HEK293T (cell line): ENCODE measurements around the gene GATAD2B.

Source experiments
- CTCF ChIA-PET: fragments of 350-600 bp; formaldehyde crosslinking; extraction: SDS; loops from one replicate; lab custom pipeline; 2021; ENCODE audit warnings: antibody characterized with exemption, inconsistent platforms; lab: Yijun Ruan, JAX
- POLR2A ChIA-PET: fragments of 350-600 bp; formaldehyde crosslinking; extraction: SDS; loops from one replicate; lab custom pipeline; 2020; ENCODE audit warnings: antibody characterized with exemption, inconsistent platforms; lab: Yijun Ruan, JAX
- DNase-seq: peaks from one replicate; pipeline ENCODE4 v3.0.0; 2012; ENCODE audit warnings: mixed read lengths; ENCODE audit errors: extremely low spot score
- ARNT ChIP-seq: fragments of 450-650 bp; IDR thresholded peaks from 2 replicates; pipeline ENCODE4 v1.6.1; 2017; ENCODE audit warnings: mild to moderate bottlenecking
- BHLHE40 ChIP-seq: fragments of 450-650 bp; IDR thresholded peaks from 2 replicates; pipeline ENCODE4 v1.6.1; 2016; ENCODE audit warnings: mild to moderate bottlenecking, moderate library complexity, borderline replicate concordance
- CTBP1 ChIP-seq: fragments of 450-650 bp; IDR thresholded peaks from 2 replicates; pipeline ENCODE4 v1.6.1; 2016; ENCODE audit warnings: borderline replicate concordance
- ELF4 ChIP-seq: fragments of 450-650 bp; IDR thresholded peaks from 2 replicates; pipeline ENCODE4 v1.6.1; 2017; ENCODE audit warnings: antibody characterized with exemption
- FOXA1 ChIP-seq: fragments of 450-650 bp; IDR thresholded peaks from 2 replicates; pipeline ENCODE4 v1.6.1; 2016; ENCODE audit warnings: mild to moderate bottlenecking
- FOXK2 ChIP-seq: fragments of 450-650 bp; IDR thresholded peaks from 2 replicates; pipeline ENCODE4 v1.6.1; 2016; ENCODE audit warnings: mild to moderate bottlenecking
- FOXM1 ChIP-seq: fragments of 450-650 bp; IDR thresholded peaks from 2 replicates; pipeline ENCODE4 v1.6.1; 2017; ENCODE audit warnings: mild to moderate bottlenecking, borderline replicate concordance
- HDGF ChIP-seq: fragments of 450-650 bp; IDR thresholded peaks from 2 replicates; pipeline ENCODE4 v1.6.1; 2017; ENCODE audit warnings: antibody characterized with exemption, borderline replicate concordance
- L3MBTL2 ChIP-seq: fragments of 450-650 bp; conservative IDR thresholded peaks from 2 replicates; pipeline ENCODE4 v1.6.1; 2016; ENCODE audit warnings: mild to moderate bottlenecking
- LEF1 ChIP-seq: fragments of 450-650 bp; IDR thresholded peaks from 2 replicates; pipeline ENCODE4 v1.6.1; 2017; ENCODE audit warnings: mild to moderate bottlenecking, borderline replicate concordance
- NFRKB ChIP-seq: fragments of 450-650 bp; IDR thresholded peaks from 2 replicates; pipeline ENCODE4 v1.6.1; 2016; ENCODE audit warnings: mild to moderate bottlenecking, moderate library complexity
- SP1 ChIP-seq: fragments of 450-650 bp; IDR thresholded peaks from 2 replicates; pipeline ENCODE4 v1.6.1; 2017
- SUZ12 ChIP-seq: fragments of 450-650 bp; IDR thresholded peaks from 2 replicates; pipeline ENCODE4 v1.6.1; 2016; ENCODE audit warnings: mild to moderate bottlenecking
- TARDBP ChIP-seq: fragments of 450-650 bp; IDR thresholded peaks from 2 replicates; pipeline ENCODE4 v1.6.1; 2016
- ZNF384 ChIP-seq: fragments of 450-650 bp; IDR thresholded peaks from 2 replicates; pipeline ENCODE4 v1.6.1; 2016
- TF ChIP-seq, protein P1 (sequence below): fragments of 450-650 bp; IDR thresholded peaks from 2 replicates; pipeline ENCODE4 v1.6.1; 2016

The GATAD2B gene

DNA sequence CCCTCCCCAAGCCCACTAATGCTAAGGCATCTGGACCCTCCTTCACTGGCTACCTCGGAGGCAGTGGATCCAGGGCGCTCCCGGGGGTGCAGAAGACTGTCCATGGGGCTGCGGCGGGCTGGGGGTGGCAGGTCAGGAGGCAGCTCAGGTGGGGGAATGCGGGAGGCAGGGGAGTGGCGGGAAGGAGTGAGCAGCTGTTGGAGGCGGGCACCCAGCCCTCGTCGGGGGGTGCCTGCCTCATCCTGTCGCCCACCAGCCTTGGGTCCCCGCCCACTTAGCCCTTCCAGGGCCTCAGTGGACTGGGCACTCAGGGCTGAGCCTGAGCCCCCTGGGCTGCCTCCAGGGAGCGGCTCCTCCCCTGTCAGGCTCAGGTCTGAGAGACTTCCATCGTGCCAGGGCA lies 10.7 kb upstream of the GATAD2B start:
- TF ChIP-seq SP1 (no peak), FOXK2 (no peak), SUZ12 (no peak), ZNF384 (no peak), NFRKB (no peak), LEF1 (no peak)
- POLR2A ChIA-PET = no interaction called here
- no peak for DNase-seq
- CTCF ChIA-PET = no interaction called here

DNA sequence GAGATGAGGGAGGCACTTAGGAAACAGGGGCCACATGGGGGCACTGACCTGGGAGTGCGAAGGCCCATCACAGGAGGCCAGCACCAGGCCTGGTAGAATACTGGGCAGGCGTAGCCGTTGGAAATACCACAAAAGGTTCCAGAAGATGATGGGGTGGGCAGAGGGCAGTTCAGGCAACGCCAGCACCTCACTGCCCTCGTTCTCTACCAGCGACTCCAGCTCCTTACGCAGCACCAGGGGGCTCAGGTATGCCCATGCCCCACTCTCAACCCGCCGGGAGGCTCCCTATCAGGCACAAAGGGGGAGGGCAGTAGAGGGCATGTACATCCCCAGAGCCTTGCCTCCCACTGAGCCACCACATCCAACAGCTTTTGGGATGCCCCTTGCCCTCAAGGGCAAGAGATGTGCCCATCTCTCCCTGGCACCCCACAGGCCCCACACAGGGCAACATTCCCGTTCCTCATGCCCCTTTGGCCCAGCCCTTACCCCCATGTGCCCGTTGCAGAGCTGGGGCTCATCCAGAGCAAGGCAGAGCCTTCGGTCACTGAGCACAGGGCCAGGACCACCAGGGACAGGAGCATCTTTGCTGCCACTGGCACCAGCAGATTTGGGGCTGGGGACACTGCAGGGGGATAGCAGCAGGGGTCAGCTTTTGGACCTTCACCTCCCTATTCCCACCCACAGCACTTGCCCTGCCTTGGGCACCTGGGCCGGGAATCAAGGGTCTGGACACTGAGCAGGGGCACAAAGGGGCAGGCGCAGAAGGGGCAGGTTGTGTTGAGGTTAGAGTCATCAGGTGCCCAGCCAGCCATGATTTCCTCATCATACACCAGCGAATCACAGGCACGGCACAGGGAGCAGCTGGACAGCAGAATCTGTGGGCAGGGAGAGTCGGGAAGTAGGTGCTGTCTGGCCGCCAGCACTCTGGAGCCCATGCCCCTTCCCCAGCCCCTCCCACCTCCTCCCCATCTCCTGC lies 9.7 kb upstream of the GATAD2B start:
- POLR2A ChIA-PET = no interaction called here
- no peak for DNase-seq
- TF ChIP-seq SUZ12 = no peak
- TF ChIP-seq HDGF = no peak
- TF ChIP-seq FOXK2 = no peak
- TF ChIP-seq FOXM1 = no peak
- TF ChIP-seq BHLHE40 = no peak
- TF ChIP-seq CTBP1 = no peak
- no peak for TF ChIP-seq LEF1
- TF ChIP-seq, protein P1, sequence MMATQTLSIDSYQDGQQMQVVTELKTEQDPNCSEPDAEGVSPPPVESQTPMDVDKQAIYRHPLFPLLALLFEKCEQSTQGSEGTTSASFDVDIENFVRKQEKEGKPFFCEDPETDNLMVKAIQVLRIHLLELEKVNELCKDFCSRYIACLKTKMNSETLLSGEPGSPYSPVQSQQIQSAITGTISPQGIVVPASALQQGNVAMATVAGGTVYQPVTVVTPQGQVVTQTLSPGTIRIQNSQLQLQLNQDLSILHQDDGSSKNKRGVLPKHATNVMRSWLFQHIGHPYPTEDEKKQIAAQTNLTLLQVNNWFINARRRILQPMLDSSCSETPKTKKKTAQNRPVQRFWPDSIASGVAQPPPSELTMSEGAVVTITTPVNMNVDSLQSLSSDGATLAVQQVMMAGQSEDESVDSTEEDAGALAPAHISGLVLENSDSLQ = no peak
- no peak for TF ChIP-seq L3MBTL2
- no peak for TF ChIP-seq FOXA1
- TF ChIP-seq SP1 = no peak
- TF ChIP-seq NFRKB = no peak
- TF ChIP-seq ELF4 = no peak
- no peak for TF ChIP-seq ZNF384
- TF ChIP-seq ARNT = no peak
- no peak for TF ChIP-seq TARDBP
- CTCF ChIA-PET = no interaction called here

DNA sequence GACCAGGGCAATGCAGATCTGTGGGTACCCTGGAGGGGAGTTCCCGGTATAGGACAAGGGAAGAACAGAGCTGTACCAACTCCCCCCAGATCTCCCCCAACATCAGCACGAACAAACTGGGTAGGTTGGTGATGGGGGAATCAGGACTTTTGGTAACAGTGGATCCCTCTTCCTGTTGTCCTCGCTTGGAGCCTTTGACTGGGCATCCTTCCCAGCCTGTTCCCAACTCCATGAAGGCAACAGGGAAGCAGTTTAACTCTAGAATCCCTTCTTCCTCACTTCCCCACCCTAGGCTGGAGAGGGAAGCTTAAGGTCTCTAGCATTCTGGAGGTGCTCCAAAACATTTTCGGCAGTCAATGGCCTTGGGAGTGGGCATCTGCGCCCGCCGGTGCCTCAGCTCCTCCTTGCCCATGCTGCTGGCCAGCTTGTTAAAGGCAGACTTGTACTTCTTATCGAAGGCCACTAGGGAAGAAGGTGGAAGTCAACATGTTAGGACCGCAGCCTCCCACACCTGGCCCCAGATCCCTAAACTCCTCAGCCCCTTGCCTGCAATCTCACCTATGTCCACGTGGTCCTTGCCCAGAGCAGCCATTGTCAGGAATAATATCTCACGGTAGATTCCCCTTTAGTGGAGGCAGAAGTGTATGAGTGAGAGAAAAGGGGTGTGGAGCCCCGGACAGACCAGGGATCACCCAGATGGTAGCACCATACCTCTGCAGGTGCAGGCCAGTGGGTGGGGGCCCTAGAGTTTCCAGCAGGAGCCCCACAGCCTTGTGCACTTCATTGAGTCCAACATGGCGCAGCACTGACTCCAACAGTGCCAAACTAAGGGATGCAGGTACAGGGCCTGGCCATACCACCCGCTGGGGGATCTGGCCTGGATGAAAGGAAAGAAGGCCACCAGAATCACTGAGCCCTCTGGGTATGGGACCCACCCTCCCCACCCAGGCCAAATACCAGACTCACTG lies 7.5 kb upstream of the GATAD2B start:
- ChIA-PET CTCF (interaction anchor here (0.6 to 1.6 kb wide), 3 partner anchors 8 to 57 kb away, joined by 3 to 9 read pairs (median 4); partner anchors contain the start of gene DENND4B), POLR2A (interaction anchor here (1.1 to 2.6 kb wide), 7 partner anchors 10 to 61 kb away, joined by 3 to 16 read pairs (median 6); partner anchors contain the start of genes CREB3L4, DENND4B, RAB13 and RPS27)
- DNase-seq = no peak
- TF ChIP-seq BHLHE40 (no peak), ARNT (no peak), SP1 (no peak), SUZ12 (no peak), FOXK2 (no peak), ZNF384 (no peak)
- TF ChIP-seq, protein P1 = no peak

DNA sequence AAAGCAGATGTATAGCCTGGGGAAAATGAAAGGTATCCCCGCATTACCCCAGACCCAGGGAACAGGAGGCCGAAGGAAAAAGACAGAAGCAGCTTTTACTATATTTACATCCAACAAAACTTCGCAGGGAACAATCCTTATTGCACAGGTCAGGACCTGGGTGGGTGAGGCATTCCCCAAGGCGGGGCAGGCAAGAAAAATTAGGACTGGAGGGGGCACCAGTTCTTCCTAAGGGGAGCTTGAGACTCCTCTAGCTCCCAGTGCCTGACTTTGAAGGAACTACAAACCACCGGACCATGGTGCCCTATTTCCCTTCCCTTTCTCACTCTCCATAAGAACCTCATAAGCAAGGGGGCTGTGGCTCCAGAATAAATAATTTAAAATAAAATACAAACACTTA lies 6.7 kb upstream of the GATAD2B start:
- no peak for DNase-seq
- CTCF ChIA-PET = interaction anchor here (1.0 to 1.6 kb wide), 2 partner anchors 17 to 58 kb away, joined by 4 to 9 read pairs; partner anchors contain the start of gene DENND4B
- POLR2A ChIA-PET = interaction anchor here (1.1 to 2.6 kb wide), 7 partner anchors 11 to 61 kb away, joined by 3 to 16 read pairs (median 6); partner anchors contain the start of genes CREB3L4, DENND4B, RAB13 and RPS27
- TF ChIP-seq HDGF = no peak

DNA sequence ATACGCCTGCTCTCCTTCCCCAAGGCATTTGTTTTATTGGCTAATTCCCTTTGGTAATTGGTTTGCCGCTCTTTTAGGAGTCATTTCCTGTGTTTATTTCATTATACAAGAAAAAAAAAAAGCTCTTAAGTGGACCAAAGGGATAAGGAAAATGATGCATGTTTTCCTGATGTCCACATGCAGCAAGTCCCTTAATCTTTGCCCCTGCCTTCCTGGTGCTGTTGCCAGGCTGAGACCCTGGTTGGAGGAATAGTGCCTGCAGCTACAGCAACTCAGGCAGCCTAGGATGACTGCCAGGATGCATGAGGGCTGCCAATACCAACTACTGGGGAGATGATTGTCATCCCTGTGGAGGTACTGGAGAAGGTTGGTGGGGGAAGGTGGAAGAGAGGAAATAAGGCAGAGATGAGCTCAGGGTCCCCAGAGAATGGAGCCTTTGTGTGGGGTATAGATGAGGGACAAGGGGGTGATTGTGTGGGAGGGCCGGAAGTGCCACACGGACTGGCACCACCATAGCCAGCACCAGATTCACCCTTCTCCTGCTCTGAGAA lies 6.1 kb upstream of the GATAD2B start:
- ChIA-PET POLR2A (interaction anchor here (0.9 to 2.6 kb wide), 8 partner anchors 9 to 62 kb away, joined by 3 to 16 read pairs (median 6); partner anchors contain the start of genes CREB3L4, DENND4B, RAB13 and RPS27), CTCF (interaction anchor here (1.0 to 1.6 kb wide), 2 partner anchors 18 to 58 kb away, joined by 4 to 9 read pairs; partner anchors contain the start of gene DENND4B)
- DNase-seq = no peak
- TF ChIP-seq FOXK2 = no peak
- no peak for TF ChIP-seq SP1
- TF ChIP-seq HDGF = no peak
- TF ChIP-seq FOXM1 = no peak
- no peak for TF ChIP-seq TARDBP
- TF ChIP-seq NFRKB = no peak
- TF ChIP-seq ARNT = no peak
- TF ChIP-seq SUZ12 = no peak
- TF ChIP-seq L3MBTL2 = no peak
- TF ChIP-seq FOXA1 = no peak
- TF ChIP-seq LEF1 = no peak
- TF ChIP-seq ELF4 = no peak
- no peak for TF ChIP-seq ZNF384
- no peak for TF ChIP-seq BHLHE40
- TF ChIP-seq, protein P1 = no peak
- no peak for TF ChIP-seq CTBP1
